GM11168 (cell line): ENCODE results near the gene TTC7B.

Experiments used
- in situ Hi-C: fragments of 300-500 bp; cut with MboI; formaldehyde crosslinking; loops from one replicate; pipeline ENCODE4 v1.12.0; 2022; ENCODE audit warnings: low sequenced_read_pairs; ENCODE audit not compliant: unreplicated experiment

The TTC7B gene

GRCh38 chr14:90583916-90584605 is 232.2 kb downstream of the TTC7B start:
- in situ Hi-C loops = no loop called here

GRCh38 chr14:90583427-90583826 is 232.8 kb downstream of the TTC7B start:
- in situ Hi-C loops = no loop called here

GRCh38 chr14:90582166-90582565 is 234.1 kb downstream of the TTC7B start:
- in situ Hi-C loops = no loop called here

GRCh38 chr14:90581745-90582144 is 234.5 kb downstream of the TTC7B start:
- in situ Hi-C loops = no loop called here

GRCh38 chr14:90580377-90581335 is 235.6 kb downstream of the TTC7B start:
- in situ Hi-C loops = no loop called here

- in situ Hi-C loops = no loop called here
These were observed 236.4 kb downstream of the TTC7B start for GRCh38 chr14:90579816-90580215.

- in situ Hi-C loops = no loop called here
These were observed 237.1 kb downstream of the TTC7B start for GRCh38 chr14:90579088-90579487.

GRCh38 chr14:90578283-90578985 is 237.8 kb downstream of the TTC7B start:
- in situ Hi-C loops = no loop called here

GRCh38 chr14:90577661-90578282 is 238.5 kb downstream of the TTC7B start:
- in situ Hi-C loops = no loop called here

- in situ Hi-C loops = no loop called here
These were observed 239.1 kb downstream of the TTC7B start for GRCh38 chr14:90576981-90577660.

GRCh38 chr14:90576581-90576980 is 239.6 kb downstream of the TTC7B start:
- in situ Hi-C loops = no loop called here

- in situ Hi-C loops = no loop called here
These were observed 240.4 kb downstream of the TTC7B start for GRCh38 chr14:90575781-90576180.

GRCh38 chr14:90575336-90575735 is 240.9 kb downstream of the TTC7B start:
- in situ Hi-C loops = no loop called here

GRCh38 chr14:90574188-90575131 is 241.8 kb downstream of the TTC7B start:
- in situ Hi-C loops = no loop called here

GRCh38 chr14:90573385-90574105 is 242.7 kb downstream of the TTC7B start:
- in situ Hi-C loops = no loop called here

GRCh38 chr14:90572441-90573150 is 243.6 kb downstream of the TTC7B start:
- in situ Hi-C loops = no loop called here

- in situ Hi-C loops = no loop called here
These were observed 244.9 kb downstream of the TTC7B start for GRCh38 chr14:90571149-90571947.
